PC-3 (cell line): ENCODE measurements around the gene C9.

Source experiments
- CTCF ChIP-seq: fragments of 300-600 bp; sonication (generic); conservative IDR thresholded peaks from 2 replicates; pipeline ENCODE4 v1.5.1; 2017; ENCODE audit warnings: antibody characterized with exemption, low read depth, mild to moderate bottlenecking, low read length
- EZH2phosphoT487 ChIP-seq: fragments of 300-600 bp; sonication (generic); IDR thresholded peaks from 2 replicates; pipeline ENCODE4 v1.6.1; 2018; ENCODE audit warnings: mild to moderate bottlenecking, antibody characterized with exemption, low read length, borderline replicate concordance

DNA sequence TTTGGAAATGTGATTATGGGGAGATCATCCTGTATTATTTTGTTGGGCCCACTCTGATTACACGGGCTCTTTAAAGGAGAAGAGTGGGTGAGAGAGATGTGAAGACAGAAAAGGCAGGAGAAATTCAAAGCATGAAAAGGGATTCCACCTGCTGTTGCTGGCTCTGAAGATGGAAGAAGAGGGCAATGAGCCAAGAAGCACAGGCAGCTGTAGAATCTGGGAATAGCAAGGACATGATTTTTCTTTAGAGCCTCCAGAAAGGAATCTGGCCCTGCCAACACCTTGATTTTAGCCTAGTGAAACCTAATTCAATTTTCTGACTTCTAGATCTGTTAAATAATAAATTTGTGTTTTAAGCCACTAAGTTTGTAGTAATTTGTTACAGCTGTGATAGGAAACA is 11.3 kb downstream of the C9 start:
- TF ChIP-seq CTCF = no peak
- no peak for TF ChIP-seq EZH2phosphoT487
